ENCODE measurements around the gene HFM1. TPM values are rescaled to one million over a fixed set of nuclear protein-coding genes. Genes with fewer than 3 reads are reported as not detected.

The HFM1 gene
- total RNA-seq, 1 donor from 2014 or later, result 2.5 TPM

DNA sequence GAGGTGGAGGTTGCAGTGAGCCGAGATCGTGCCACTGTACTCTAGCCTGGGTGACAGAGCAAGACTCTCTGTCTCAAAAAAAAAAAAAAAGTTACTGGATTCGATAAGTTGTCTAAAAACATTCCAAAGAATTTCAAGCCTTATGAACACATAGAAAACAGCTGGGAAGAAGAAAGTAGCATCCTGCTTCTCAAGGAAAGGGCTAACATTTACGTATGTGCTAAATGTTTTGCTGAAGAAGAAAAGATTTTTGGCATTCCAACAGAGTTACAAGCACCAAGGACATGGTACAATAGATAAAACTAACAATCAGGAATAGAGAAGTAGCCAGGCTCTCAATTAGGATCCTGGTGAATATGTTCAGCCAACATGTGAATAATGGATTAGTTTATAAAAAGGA, 69.8 kb downstream of the HFM1 start:
- Mint-ChIP-seq H3K36me3 (ENCODE audit: low read depth, unreplicated experiment) (peaks cover 21% of the 10 kb centered on the region), H3K27me3 (ENCODE audit: unreplicated experiment) (peaks cover 9% of the 10 kb centered on the region), H3K27ac (ENCODE audit: unreplicated experiment) (no peak overlapping the region), H3K9me3 (ENCODE audit: unreplicated experiment) (no peaks in the 10 kb centered on the region), H3K4me1 (ENCODE audit: unreplicated experiment) (no peaks in the 10 kb centered on the region), H3K4me3 (ENCODE audit: unreplicated experiment) (no peak overlapping the region)
- TF ChIP-seq CTCF (IDR thresholded peaks at IDR 0.05; ENCODE audit: unreplicated experiment), result no peak
- no peak for DNase-seq (ENCODE audit: low spot score)

GRCh38 chr1:91325456-91325855, 79.2 kb downstream of the HFM1 start:
- Mint-ChIP-seq H3K4me3 (ENCODE audit: unreplicated experiment) (no peak overlapping the region), H3K9me3 (ENCODE audit: unreplicated experiment) (no peaks in the 10 kb centered on the region), H3K36me3 (ENCODE audit: low read depth, unreplicated experiment) (peaks cover 5% of the 10 kb centered on the region), H3K27ac (ENCODE audit: unreplicated experiment) (no peak overlapping the region), H3K27me3 (ENCODE audit: unreplicated experiment) (peaks cover 1% of the 10 kb centered on the region), H3K4me1 (ENCODE audit: unreplicated experiment) (no peaks in the 10 kb centered on the region)
- TF ChIP-seq CTCF (IDR thresholded peaks at IDR 0.05; ENCODE audit: unreplicated experiment), result no peak
- DNase-seq (ENCODE audit: low spot score), result no peak

GRCh38 chr1:91314643-91315042, 90.0 kb downstream of the HFM1 start:
- Mint-ChIP-seq H3K27me3 (ENCODE audit: unreplicated experiment) (no peaks in the 10 kb centered on the region), H3K4me1 (ENCODE audit: unreplicated experiment) (no peaks in the 10 kb centered on the region), H3K36me3 (ENCODE audit: low read depth, unreplicated experiment) (peaks cover 20% of the 10 kb centered on the region), H3K4me3 (ENCODE audit: unreplicated experiment) (no peak overlapping the region), H3K27ac (ENCODE audit: unreplicated experiment) (no peak overlapping the region), H3K9me3 (ENCODE audit: unreplicated experiment) (peaks cover 6% of the 10 kb centered on the region)
- no peak for DNase-seq (ENCODE audit: low spot score)
- no peak for TF ChIP-seq CTCF (IDR thresholded peaks at IDR 0.05; ENCODE audit: unreplicated experiment)

DNA sequence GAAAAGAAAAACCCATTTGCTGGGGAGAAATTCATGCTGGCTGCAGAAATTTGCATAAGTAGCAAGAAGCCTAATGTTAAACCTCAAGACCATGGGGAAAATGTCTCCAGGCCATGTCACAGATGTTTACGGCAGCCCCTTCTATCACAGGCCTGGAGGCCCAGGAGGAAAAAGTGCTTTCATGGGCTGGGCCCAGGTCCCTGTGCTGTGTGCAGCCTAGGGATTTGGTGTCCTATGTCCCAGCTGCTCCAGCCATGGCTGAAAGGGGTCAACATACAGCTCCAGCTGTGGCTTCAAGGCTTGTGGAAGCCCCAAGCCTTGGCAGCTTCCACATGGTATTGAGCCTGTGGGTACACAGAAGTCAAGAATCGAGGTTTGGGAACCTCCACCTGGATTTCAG, 93.0 kb downstream of the HFM1 start:
- no peaks in the 10 kb centered on the region for H3K4me1 Mint-ChIP-seq (ENCODE audit: unreplicated experiment)
- no peak for DNase-seq (ENCODE audit: low spot score)
- peaks cover 20% of the 10 kb centered on the region for H3K36me3 Mint-ChIP-seq (ENCODE audit: low read depth, unreplicated experiment)
- H3K27me3 Mint-ChIP-seq (ENCODE audit: unreplicated experiment), result no peaks in the 10 kb centered on the region
- no peak for TF ChIP-seq CTCF (IDR thresholded peaks at IDR 0.05; ENCODE audit: unreplicated experiment)
- H3K9me3 Mint-ChIP-seq (ENCODE audit: unreplicated experiment), result peaks cover 6% of the 10 kb centered on the region
- no peak overlapping the region for H3K27ac Mint-ChIP-seq (ENCODE audit: unreplicated experiment)
- no peak overlapping the region for H3K4me3 Mint-ChIP-seq (ENCODE audit: unreplicated experiment)

- H3K9me3 Mint-ChIP-seq (ENCODE audit: unreplicated experiment), result peaks cover 6% of the 10 kb centered on the region
- TF ChIP-seq CTCF (IDR thresholded peaks at IDR 0.05; ENCODE audit: unreplicated experiment), result no peak
Observed at GRCh38 chr1:91308544-91308943, 96.1 kb downstream of the HFM1 start.

More at GRCh38 chr1:91308544-91308943, 96.1 kb downstream of the HFM1 start:
- Mint-ChIP-seq H3K4me1 (ENCODE audit: unreplicated experiment) (no peaks in the 10 kb centered on the region), H3K27me3 (ENCODE audit: unreplicated experiment) (no peaks in the 10 kb centered on the region), H3K36me3 (ENCODE audit: low read depth, unreplicated experiment) (peaks cover 20% of the 10 kb centered on the region), H3K4me3 (ENCODE audit: unreplicated experiment) (no peak overlapping the region), H3K27ac (ENCODE audit: unreplicated experiment) (no peak overlapping the region)
- no peak for DNase-seq (ENCODE audit: low spot score)

All from endothelial cell (in vitro differentiated cells).